Gastrocnemius medialis (tissue), 4 donors: ENCODE data around the gene TICAM1. TPM values are rescaled to one million over a fixed set of nuclear protein-coding genes. Genes with fewer than 3 reads are reported as not detected.
"Not testable (repeated sequence)": the region's sequence is repeated elsewhere in the genome, so short reads cannot be mapped to it uniquely, and the experiment has no call there.

Experiments
- ATAC-seq, 2 donors: fragments of 150-250 bp; one replicate each; pipeline ENCODE4 v1.9.1; 2016
- DNase-seq, 2 donors: peaks; one replicate each; pipeline ENCODE4 v3.0.0-alpha.2; 2019
- H3K27ac ChIP-seq, 4 donors: fragments of 200-600 bp; sonication (generic); 1 replicate in 1 of 4; 2 replicates in 3 of 4; pipeline ENCODE4 v1.5.1; 2016 to 2018; ENCODE audit warnings: mild to moderate bottlenecking in 2 of 4, moderate library complexity in 1 of 4
- H3K27me3 ChIP-seq, 3 donors: fragments of 200-600 bp; sonication (generic) in 2 of 3; 1 replicate in 1 of 3; 2 replicates in 2 of 3; pipeline versions ENCODE4 v1.5.1 to v1.6.0; 2016 to 2019; ENCODE audit warnings: mild to moderate bottlenecking in 1 of 3, moderate library complexity in 1 of 3
- H3K36me3 ChIP-seq, 2 donors: fragments of 200-600 bp; sonication (generic) in 1 of 2; one replicate each; pipeline ENCODE4 v1.5.1; 2017 to 2018
- H3K4me1 ChIP-seq, 2 donors: fragments of 200-600 bp; sonication (generic) in 1 of 2; one replicate each; pipeline ENCODE4 v1.5.1; 2016 to 2017; ENCODE audit warnings: mild to moderate bottlenecking in 2 of 2
- H3K4me3 ChIP-seq, 4 donors: fragments of 200-600 bp; sonication (generic) in 3 of 4; 1 replicate in 1 of 4; 2 replicates in 3 of 4; pipeline ENCODE4 v1.5.1; 2016 to 2019; ENCODE audit warnings: mild to moderate bottlenecking in 2 of 4
- H3K9me3 ChIP-seq, 3 donors: fragments of 200-600 bp; sonication (generic) in 2 of 3; 1 replicate in 1 of 3; 2 replicates in 2 of 3; pipeline ENCODE4 v1.5.1; 2016 to 2019
- CTCF ChIP-seq, 5 experiments: fragments of 450-650 bp in 3 of 5; fragments of 200-600 bp in 2 of 5; sonication (generic) in 2 of 5; IDR thresholded peaks in 4 of 5; conservative IDR thresholded peaks in 1 of 5; 1 replicate in 4 of 5; 2 replicates in 1 of 5; pipeline ENCODE4 v1.5.1; 2016 to 2019; ENCODE audit warnings: antibody characterized with exemption in 5 of 5, mild to moderate bottlenecking in 3 of 5, moderate library complexity in 3 of 5
- POLR2A ChIP-seq, 2 donors: fragments of 450-650 bp; IDR thresholded peaks; one replicate each; pipeline ENCODE4 v1.6.1; 2017; ENCODE audit warnings: antibody characterized with exemption in 2 of 2, mild to moderate bottlenecking in 2 of 2, moderate library complexity in 2 of 2
- in situ Hi-C, 4 donors: fragments of 200-750 bp; cut with MboI; loops; one replicate each; pipeline versions ENCODE4 v1.15.0 to v1.8.0; 2017; ENCODE audit warnings: low sequenced_read_pairs in 4 of 4
- intact Hi-C: fragments of 100-400 bp; cut with DNase I; formaldehyde crosslinking; loops from one replicate; pipeline ENCODE4 v1.15.1; 2023; ENCODE audit warnings: low total_unique reads
- total RNA-seq, 4 donors: library from RNA; depleted of rRNA; stranded (reverse); fragments of >200 nt; gene quantifications; one replicate each; pipeline versions ENCODE4 v1.1.0 to v1.2.3, GENCODE V29; 2016

TICAM1 gene
- total RNA-seq, 4 donors from 2014 or later = 5.9 to 14.0 (median 9.0) TPM

- ATAC-seq (peak; percentile 87 to 88), DNase-seq (peak; percentile 95 to 96)
- H3K27me3 ChIP-seq = no peaks in the 10 kb centered on the region
- peaks cover 5 to 14% of the 10 kb centered on the region in 2 donors for H3K4me1 ChIP-seq
- TF ChIP-seq CTCF (IDR thresholded peaks at IDR 0.05 in 4 of 5, conservative IDR thresholded peaks at IDR 0.05 in 1 of 5) (no peak), POLR2A (IDR thresholded peaks at IDR 0.05) (peak; percentile 73 to 76)
- peak within 1 kb of the TSS; percentile 68 to 87 (median 82) for H3K4me3 ChIP-seq
- H3K36me3 ChIP-seq = no peaks in the 10 kb centered on the region
- intact Hi-C loops = loop anchor here (1.0 to 5.0 kb wide), 2 partner anchors 43 to 55 kb away; no protein-coding TSS in a partner anchor
- no peaks in the 10 kb centered on the region for H3K9me3 ChIP-seq
- in situ Hi-C loops = no loop called here
- peak within 1 kb of the TSS; percentile 87 to 93 (median 91) for H3K27ac ChIP-seq
These were observed 36.2 kb upstream of the TICAM1 start, which contains the start of gene PLIN3 for GRCh38 chr19:4867534-4868285. TSS of gene PLIN3 (minus strand) at chr19:4867667. CDS start at chr19:4861394, 6,273 bp downstream.

GRCh38 chr19:4866595-4867424 is 35.3 kb upstream of the TICAM1 start:
- Histone ChIP-seq H3K27ac (peak overlapping the region; percentile 87 to 93 (median 91)), H3K4me1 (peaks cover 5 to 14% of the 10 kb centered on the region in 2 donors), H3K36me3 (no peaks in the 10 kb centered on the region), H3K9me3 (no peaks in the 10 kb centered on the region), H3K4me3 (peak overlapping the region; percentile 68 to 87 (median 82)), H3K27me3 (no peaks in the 10 kb centered on the region)
- in situ Hi-C loops = no loop called here
- intact Hi-C loops = loop anchor here (5.0 kb wide), 1 partner anchor 55 kb away; no protein-coding TSS in a partner anchor
- no peak for TF ChIP-seq CTCF (IDR thresholded peaks at IDR 0.05 in 4 of 5, conservative IDR thresholded peaks at IDR 0.05 in 1 of 5)
- no peak for TF ChIP-seq POLR2A (IDR thresholded peaks at IDR 0.05)
- peak; percentile 7 to 16 for ATAC-seq
- peak in 1 of 2 donors; percentile 54 for DNase-seq

GRCh38 chr19:4861147-4861546 is 29.6 kb upstream of the TICAM1 start:
- in situ Hi-C loops = no loop called here
- no peak for ATAC-seq
- TF ChIP-seq CTCF (IDR thresholded peaks at IDR 0.05 in 4 of 5, conservative IDR thresholded peaks at IDR 0.05 in 1 of 5) = no peak
- no peak for TF ChIP-seq POLR2A (IDR thresholded peaks at IDR 0.05)
- H3K4me3 ChIP-seq = no peak overlapping the region
- H3K27me3 ChIP-seq = no peaks in the 10 kb centered on the region
- intact Hi-C loops = no loop called here
- no peak overlapping the region for H3K27ac ChIP-seq
- H3K9me3 ChIP-seq = no peaks in the 10 kb centered on the region
- no peak for DNase-seq
- peaks cover under 1 to 2% of the 10 kb centered on the region in 2 donors for H3K4me1 ChIP-seq
- H3K36me3 ChIP-seq = peaks cover 0 to 52% of the 10 kb centered on the region in 2 donors

GRCh38 chr19:4859697-4860096 is 28.2 kb upstream of the TICAM1 start:
- TF ChIP-seq CTCF (IDR thresholded peaks at IDR 0.05 in 4 of 5, conservative IDR thresholded peaks at IDR 0.05 in 1 of 5) (no peak), POLR2A (IDR thresholded peaks at IDR 0.05) (no peak)
- H3K9me3 ChIP-seq = no peaks in the 10 kb centered on the region
- H3K4me3 ChIP-seq = no peak overlapping the region
- no peaks in the 10 kb centered on the region for H3K4me1 ChIP-seq
- H3K36me3 ChIP-seq = peaks cover 0 to 62% of the 10 kb centered on the region in 2 donors
- intact Hi-C loops = no loop called here
- ATAC-seq (no peak), DNase-seq (no peak)
- no peaks in the 10 kb centered on the region for H3K27me3 ChIP-seq
- in situ Hi-C loops = loop anchor here in 1 of 4 donors (10.0 kb wide), 1 partner anchor 55 kb away; no protein-coding TSS in a partner anchor
- no peak overlapping the region for H3K27ac ChIP-seq

- ATAC-seq, DNase-seq, H3K4me1 ChIP-seq, H3K9me3 ChIP-seq, H3K27me3 ChIP-seq, H3K4me3 ChIP-seq, intact Hi-C loops, H3K27ac ChIP-seq: not testable (repeated sequence)
- H3K36me3 ChIP-seq = peaks cover 0 to 67% of the 10 kb centered on the region in 2 donors
- in situ Hi-C loops = loop anchor here in 1 of 4 donors (10.0 kb wide), 1 partner anchor 52 kb away; no protein-coding TSS in a partner anchor
These were observed 25.0 kb upstream of the TICAM1 start for GRCh38 chr19:4856468-4856867.

- not testable (repeated sequence) for DNase-seq, ATAC-seq, H3K4me3 ChIP-seq, H3K27me3 ChIP-seq, H3K9me3 ChIP-seq, H3K27ac ChIP-seq, H3K4me1 ChIP-seq
- peaks cover 0 to 59% of the 10 kb centered on the region in 2 donors for H3K36me3 ChIP-seq
- intact Hi-C loops = loop anchor here (5.0 kb wide), 1 partner anchor 121 kb away; no protein-coding TSS in a partner anchor
- in situ Hi-C loops = loop anchor here in 2 of 4 donors (5.0 to 10.0 kb wide), 2 partner anchors 46 to 49 kb away; no protein-coding TSS in a partner anchor
These were observed 22.0 kb upstream of the TICAM1 start for GRCh38 chr19:4853506-4853905.
